Nephron (organoid): ENCODE measurements around the gene SERPINI2.

Experiments
- H3K27ac Mint-ChIP-seq, 3 experiments: 2 replicates each; pipeline ENCODE4 v1.8.0; 2020; ENCODE audit warnings: mixed read lengths in 3 of 3, mild to moderate bottlenecking in 2 of 3, moderate library complexity in 1 of 3
- H3K27me3 Mint-ChIP-seq: 2 replicates; pipeline ENCODE4 v1.8.0; 2021; ENCODE audit warnings: low read depth, mild to moderate bottlenecking, moderate library complexity, mixed read lengths
- H3K36me3 Mint-ChIP-seq: 2 replicates; pipeline ENCODE4 v1.8.0; 2020; ENCODE audit warnings: low read depth, mixed read lengths
- H3K4me1 Mint-ChIP-seq: 2 replicates; pipeline ENCODE4 v1.8.0; 2020; ENCODE audit warnings: mixed read lengths
- H3K4me3 Mint-ChIP-seq, 3 experiments: 2 replicates each; pipeline ENCODE4 v1.8.0; 2020; ENCODE audit warnings: mild to moderate bottlenecking in 3 of 3, mixed read lengths in 3 of 3, moderate library complexity in 2 of 3
- H3K9me3 Mint-ChIP-seq: 2 replicates; pipeline ENCODE4 v1.8.0; 2020; ENCODE audit warnings: mixed read lengths
- CTCF ChIP-seq, 3 experiments: fragments of 200-600 bp; sonication (generic); IDR thresholded peaks; one replicate each; pipeline ENCODE4 v1.5.0; 2021; ENCODE audit warnings: antibody characterized with exemption in 3 of 3; ENCODE audit not compliant: unreplicated experiment in 3 of 3

The SERPINI2 gene

DNA sequence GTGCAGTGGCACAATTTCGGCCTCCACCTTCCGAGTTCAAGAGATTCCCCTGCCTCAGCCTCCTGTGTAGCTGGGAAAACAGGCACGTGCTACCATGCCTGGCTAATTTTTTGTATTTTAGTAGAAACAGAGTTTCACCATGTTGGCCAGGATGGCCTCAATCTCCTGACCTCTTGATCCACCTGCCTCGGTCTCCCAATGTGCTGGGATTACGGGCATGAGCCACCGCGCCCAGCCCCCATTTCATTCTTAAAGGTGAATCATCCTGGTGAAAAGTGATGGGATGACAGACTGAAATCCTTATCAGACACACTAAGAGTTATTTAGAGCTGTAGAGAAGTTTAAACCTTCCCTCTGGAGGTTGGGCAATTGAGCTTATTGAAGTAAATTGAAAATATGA, 24.1 kb upstream of the SERPINI2 start:
- no peak for TF ChIP-seq CTCF (IDR thresholded peaks at IDR 0.05; ENCODE audit: unreplicated experiment in 3 of 3)
- Mint-ChIP-seq H3K27me3 (no peaks in the 10 kb centered on the region), H3K36me3 (no peaks in the 10 kb centered on the region), H3K4me3 (no peak overlapping the region), H3K27ac (no peak overlapping the region), H3K9me3 (no peaks in the 10 kb centered on the region), H3K4me1 (peaks cover 23% of the 10 kb centered on the region)

DNA sequence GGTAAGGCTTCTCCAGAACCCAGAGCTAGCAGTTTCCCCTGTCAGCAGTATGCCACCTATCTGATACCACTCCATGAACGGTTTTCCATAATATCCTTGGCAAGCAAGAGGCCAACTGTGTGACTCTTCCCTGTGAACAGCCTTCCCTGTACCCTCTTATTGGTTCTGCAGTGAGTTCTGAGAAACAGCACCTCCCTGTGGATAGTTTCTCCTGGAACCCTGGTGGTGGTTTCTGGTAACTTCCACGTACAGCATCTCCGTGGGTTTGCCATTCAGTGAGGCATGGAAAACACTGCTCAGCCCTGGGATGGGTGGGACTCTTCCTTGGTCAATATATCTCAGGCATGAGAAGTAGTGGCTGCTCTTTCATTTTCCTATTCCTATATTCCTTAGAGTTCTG, 19.4 kb upstream of the SERPINI2 start:
- peaks cover 15% of the 10 kb centered on the region for H3K4me1 Mint-ChIP-seq
- H3K27ac Mint-ChIP-seq = no peak overlapping the region
- no peaks in the 10 kb centered on the region for H3K27me3 Mint-ChIP-seq
- no peaks in the 10 kb centered on the region for H3K36me3 Mint-ChIP-seq
- no peak overlapping the region for H3K4me3 Mint-ChIP-seq
- TF ChIP-seq CTCF (IDR thresholded peaks at IDR 0.05; ENCODE audit: unreplicated experiment in 3 of 3) = no peak
- H3K9me3 Mint-ChIP-seq = no peaks in the 10 kb centered on the region

GRCh38 chr3:167491621-167492020, 17.8 kb upstream of the SERPINI2 start:
- Mint-ChIP-seq H3K36me3 (no peaks in the 10 kb centered on the region), H3K9me3 (peaks cover 3% of the 10 kb centered on the region)

GRCh38 chr3:167489571-167489970, 15.7 kb upstream of the SERPINI2 start:
- no peak overlapping the region for H3K4me3 Mint-ChIP-seq

More at GRCh38 chr3:167491621-167492020, 17.8 kb upstream of the SERPINI2 start:
- no peak overlapping the region for H3K27ac Mint-ChIP-seq
- TF ChIP-seq CTCF (IDR thresholded peaks at IDR 0.05; ENCODE audit: unreplicated experiment in 3 of 3) = no peak
- H3K27me3 Mint-ChIP-seq = no peaks in the 10 kb centered on the region
- no peak overlapping the region for H3K4me3 Mint-ChIP-seq
- peaks cover 15% of the 10 kb centered on the region for H3K4me1 Mint-ChIP-seq

GRCh38 chr3:167487556-167487955, 13.7 kb upstream of the SERPINI2 start:
- TF ChIP-seq CTCF (IDR thresholded peaks at IDR 0.05; ENCODE audit: unreplicated experiment in 3 of 3) = no peak
- H3K9me3 Mint-ChIP-seq = peaks cover 5% of the 10 kb centered on the region
- H3K4me3 Mint-ChIP-seq = no peak overlapping the region
- H3K27ac Mint-ChIP-seq = no peak overlapping the region
- no peaks in the 10 kb centered on the region for H3K36me3 Mint-ChIP-seq
- H3K27me3 Mint-ChIP-seq = no peaks in the 10 kb centered on the region
- peaks cover 9% of the 10 kb centered on the region for H3K4me1 Mint-ChIP-seq

More at GRCh38 chr3:167489571-167489970, 15.7 kb upstream of the SERPINI2 start:
- H3K27me3 Mint-ChIP-seq = no peaks in the 10 kb centered on the region
- H3K27ac Mint-ChIP-seq = no peak overlapping the region
- H3K9me3 Mint-ChIP-seq = peaks cover 5% of the 10 kb centered on the region
- H3K4me1 Mint-ChIP-seq = peaks cover 13% of the 10 kb centered on the region
- no peaks in the 10 kb centered on the region for H3K36me3 Mint-ChIP-seq
- TF ChIP-seq CTCF (IDR thresholded peaks at IDR 0.05; ENCODE audit: unreplicated experiment in 3 of 3) = no peak

- Mint-ChIP-seq H3K36me3 (no peaks in the 10 kb centered on the region), H3K27me3 (no peaks in the 10 kb centered on the region), H3K9me3 (peaks cover 5% of the 10 kb centered on the region), H3K4me3 (no peak overlapping the region), H3K27ac (no peak overlapping the region), H3K4me1 (no peaks in the 10 kb centered on the region)
- TF ChIP-seq CTCF (IDR thresholded peaks at IDR 0.05; ENCODE audit: unreplicated experiment in 3 of 3) = no peak
Measured at GRCh38 chr3:167484551-167484950, 10.7 kb upstream of the SERPINI2 start.
